Panc1 (cell line): ENCODE data around the gene TTLL11.

Experiments
- CTCF ChIP-seq: fragments of 450-650 bp; IDR thresholded peaks from 2 replicates; pipeline ENCODE4 v1.5.1; 2017; ENCODE audit warnings: mild to moderate bottlenecking
- POLR2AphosphoS5 ChIP-seq: IDR thresholded peaks from 2 replicates; pipeline ENCODE4 v1.6.1; 2012; ENCODE audit warnings: mild to moderate bottlenecking, low read depth, low read length, moderate library complexity
- SIN3A ChIP-seq: IDR thresholded peaks from 2 replicates; pipeline ENCODE4 v1.6.1; 2012; ENCODE audit warnings: low read depth, mild to moderate bottlenecking, low read length, moderate library complexity, borderline replicate concordance; ENCODE audit not compliant: insufficient read depth
- TCF7L2 ChIP-seq: IDR thresholded peaks from 2 replicates; pipeline ENCODE4 v1.6.1; 2011; ENCODE audit warnings: mild to moderate bottlenecking, low read depth, low read length, inconsistent platforms
- TF ChIP-seq, protein P1 (sequence below), 2 experiments: IDR thresholded peaks; 2 replicates each; pipeline ENCODE4 v1.6.1; 2011 to 2012; ENCODE audit warnings: low read depth in 2 of 2, control low read depth in 1 of 2, low read length in 1 of 2, mild to moderate bottlenecking in 1 of 2, moderate library complexity in 1 of 2; ENCODE audit not compliant: insufficient read depth in 1 of 2

DNA sequence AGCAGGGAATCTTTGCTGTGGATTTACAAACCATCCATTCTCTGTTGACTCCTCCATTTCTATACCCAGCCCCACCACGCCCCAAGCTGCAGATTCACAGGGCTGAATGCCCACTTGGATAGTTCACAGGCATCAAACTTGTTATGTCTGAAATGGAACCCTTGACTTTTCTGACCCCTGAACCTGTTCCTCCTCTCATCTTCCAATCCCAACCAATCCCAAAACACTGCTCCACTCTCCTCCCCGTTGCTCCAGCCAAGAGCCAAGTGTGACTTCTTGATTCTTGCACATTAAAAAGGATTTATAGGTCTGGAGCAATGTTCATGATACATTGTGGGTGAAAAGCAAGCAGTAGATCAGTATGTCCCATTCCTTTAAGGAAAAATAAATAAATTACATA, 296.0 kb downstream of the TTLL11 start:
- TF ChIP-seq, protein P1, sequence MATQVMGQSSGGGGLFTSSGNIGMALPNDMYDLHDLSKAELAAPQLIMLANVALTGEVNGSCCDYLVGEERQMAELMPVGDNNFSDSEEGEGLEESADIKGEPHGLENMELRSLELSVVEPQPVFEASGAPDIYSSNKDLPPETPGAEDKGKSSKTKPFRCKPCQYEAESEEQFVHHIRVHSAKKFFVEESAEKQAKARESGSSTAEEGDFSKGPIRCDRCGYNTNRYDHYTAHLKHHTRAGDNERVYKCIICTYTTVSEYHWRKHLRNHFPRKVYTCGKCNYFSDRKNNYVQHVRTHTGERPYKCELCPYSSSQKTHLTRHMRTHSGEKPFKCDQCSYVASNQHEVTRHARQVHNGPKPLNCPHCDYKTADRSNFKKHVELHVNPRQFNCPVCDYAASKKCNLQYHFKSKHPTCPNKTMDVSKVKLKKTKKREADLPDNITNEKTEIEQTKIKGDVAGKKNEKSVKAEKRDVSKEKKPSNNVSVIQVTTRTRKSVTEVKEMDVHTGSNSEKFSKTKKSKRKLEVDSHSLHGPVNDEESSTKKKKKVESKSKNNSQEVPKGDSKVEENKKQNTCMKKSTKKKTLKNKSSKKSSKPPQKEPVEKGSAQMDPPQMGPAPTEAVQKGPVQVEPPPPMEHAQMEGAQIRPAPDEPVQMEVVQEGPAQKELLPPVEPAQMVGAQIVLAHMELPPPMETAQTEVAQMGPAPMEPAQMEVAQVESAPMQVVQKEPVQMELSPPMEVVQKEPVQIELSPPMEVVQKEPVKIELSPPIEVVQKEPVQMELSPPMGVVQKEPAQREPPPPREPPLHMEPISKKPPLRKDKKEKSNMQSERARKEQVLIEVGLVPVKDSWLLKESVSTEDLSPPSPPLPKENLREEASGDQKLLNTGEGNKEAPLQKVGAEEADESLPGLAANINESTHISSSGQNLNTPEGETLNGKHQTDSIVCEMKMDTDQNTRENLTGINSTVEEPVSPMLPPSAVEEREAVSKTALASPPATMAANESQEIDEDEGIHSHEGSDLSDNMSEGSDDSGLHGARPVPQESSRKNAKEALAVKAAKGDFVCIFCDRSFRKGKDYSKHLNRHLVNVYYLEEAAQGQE (IDR thresholded peaks at IDR 0.05; ENCODE audit: insufficient read depth in 1 of 2, low read depth in 2 of 2, low read length in 1 of 2): no peak
- TF ChIP-seq CTCF (no peak), SIN3A (no peak), POLR2AphosphoS5 (no peak), TCF7L2 (no peak)
